ENCODE data around the gene HNRNPH3.

DNA sequence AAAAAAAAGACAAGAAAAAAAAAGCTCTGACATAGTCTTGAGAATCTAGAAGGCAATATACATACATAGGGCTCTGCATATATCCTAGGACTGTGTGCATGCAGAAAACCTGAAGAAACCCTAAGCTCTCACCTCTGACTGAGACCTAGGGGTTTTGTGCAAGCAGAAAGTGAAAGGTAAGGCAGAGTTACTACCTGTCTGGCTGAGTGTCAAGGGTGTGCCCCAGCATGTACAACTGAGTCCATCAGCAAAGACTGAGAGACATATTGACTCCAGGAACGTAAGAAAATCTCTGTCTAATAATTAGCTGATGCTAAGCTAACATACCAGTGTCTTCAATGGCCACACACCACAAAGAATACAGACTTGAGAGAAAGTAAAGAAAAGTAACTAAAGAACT, 16.3 kb upstream of the HNRNPH3 start:
- TF ChIP-seq, protein P1, sequence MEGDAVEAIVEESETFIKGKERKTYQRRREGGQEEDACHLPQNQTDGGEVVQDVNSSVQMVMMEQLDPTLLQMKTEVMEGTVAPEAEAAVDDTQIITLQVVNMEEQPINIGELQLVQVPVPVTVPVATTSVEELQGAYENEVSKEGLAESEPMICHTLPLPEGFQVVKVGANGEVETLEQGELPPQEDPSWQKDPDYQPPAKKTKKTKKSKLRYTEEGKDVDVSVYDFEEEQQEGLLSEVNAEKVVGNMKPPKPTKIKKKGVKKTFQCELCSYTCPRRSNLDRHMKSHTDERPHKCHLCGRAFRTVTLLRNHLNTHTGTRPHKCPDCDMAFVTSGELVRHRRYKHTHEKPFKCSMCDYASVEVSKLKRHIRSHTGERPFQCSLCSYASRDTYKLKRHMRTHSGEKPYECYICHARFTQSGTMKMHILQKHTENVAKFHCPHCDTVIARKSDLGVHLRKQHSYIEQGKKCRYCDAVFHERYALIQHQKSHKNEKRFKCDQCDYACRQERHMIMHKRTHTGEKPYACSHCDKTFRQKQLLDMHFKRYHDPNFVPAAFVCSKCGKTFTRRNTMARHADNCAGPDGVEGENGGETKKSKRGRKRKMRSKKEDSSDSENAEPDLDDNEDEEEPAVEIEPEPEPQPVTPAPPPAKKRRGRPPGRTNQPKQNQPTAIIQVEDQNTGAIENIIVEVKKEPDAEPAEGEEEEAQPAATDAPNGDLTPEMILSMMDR (IDR thresholded peaks at IDR 0.05): no peak
- no peak for TF ChIP-seq POLR2A (IDR thresholded peaks at IDR 0.05)

All from testis (tissue), 2 donors.